Left hindlimb (tissue), 1 donor: Measurements from ENCODE around the gene LAMB3.
"Not testable (repeated sequence)": the region's sequence is repeated elsewhere in the genome, so short reads cannot be mapped to it uniquely, and the experiment has no call there.

Experiments
- DNase-seq: peaks from one replicate; pipeline ENCODE4 v3.0.0-alpha.2; 2018

LAMB3 gene

GRCh38 chr1:209652121-209652735, at the start of gene LAMB3:
Gene LAMB3 (minus strand): TSS chr1:209652425. CDS start chr1:209650944, 1,481 bp downstream.
- no peak for DNase-seq

DNA sequence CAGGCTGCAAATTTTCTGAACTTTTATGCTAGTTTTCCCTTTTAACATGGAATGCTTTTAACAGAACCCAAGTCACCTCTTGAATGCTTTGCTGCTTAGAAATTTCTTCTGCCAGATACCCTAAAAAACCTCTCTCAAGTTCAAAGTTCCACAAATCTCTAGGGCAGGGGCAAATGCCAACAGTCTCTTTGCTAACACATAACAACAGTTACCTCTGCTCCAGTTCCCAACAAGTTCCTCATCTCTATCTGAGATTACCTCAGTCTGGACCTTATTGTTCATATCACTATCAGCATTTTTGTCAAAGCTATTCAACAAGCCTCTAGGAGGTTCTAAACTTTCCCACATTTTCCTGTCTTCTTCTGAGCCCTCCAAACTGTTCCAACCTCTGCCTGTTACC, 48.5 kb upstream of the LAMB3 start:
- DNase-seq, result not testable (repeated sequence)

- no peak for DNase-seq
Observed at GRCh38 chr1:209697126-209697525, 44.9 kb upstream of the LAMB3 start.

GRCh38 chr1:209696673-209697072, 44.4 kb upstream of the LAMB3 start:
- no peak for DNase-seq

GRCh38 chr1:209692745-209693504, 40.7 kb upstream of the LAMB3 start:
- DNase-seq, result peak; percentile 69

DNA sequence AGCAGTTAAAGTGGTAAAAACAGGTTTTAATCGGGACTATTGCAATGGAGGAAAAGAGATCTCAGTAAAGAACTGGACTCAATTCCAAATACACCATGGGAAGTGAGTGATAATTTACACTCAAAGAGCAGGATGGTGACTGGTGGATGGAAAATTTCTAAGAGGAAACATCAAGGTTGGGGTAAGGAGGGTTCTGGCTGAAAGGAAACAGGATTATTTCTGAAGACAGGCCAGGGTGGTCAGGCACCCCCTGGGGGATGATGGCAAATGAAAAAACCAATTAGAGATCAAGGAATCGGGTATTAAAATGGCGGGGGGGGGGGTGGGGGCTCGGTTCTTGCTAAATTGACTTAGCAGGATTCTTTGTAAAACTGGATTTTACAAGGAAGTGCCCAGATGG, 40.1 kb upstream of the LAMB3 start:
- no peak for DNase-seq

GRCh38 chr1:209691237-209691636, 39.0 kb upstream of the LAMB3 start:
- DNase-seq, result no peak

- no peak for DNase-seq
Observed at GRCh38 chr1:209689477-209689876, 37.3 kb upstream of the LAMB3 start.

GRCh38 chr1:209688746-209689234, 36.6 kb upstream of the LAMB3 start:
- DNase-seq, result peak; percentile 40

DNA sequence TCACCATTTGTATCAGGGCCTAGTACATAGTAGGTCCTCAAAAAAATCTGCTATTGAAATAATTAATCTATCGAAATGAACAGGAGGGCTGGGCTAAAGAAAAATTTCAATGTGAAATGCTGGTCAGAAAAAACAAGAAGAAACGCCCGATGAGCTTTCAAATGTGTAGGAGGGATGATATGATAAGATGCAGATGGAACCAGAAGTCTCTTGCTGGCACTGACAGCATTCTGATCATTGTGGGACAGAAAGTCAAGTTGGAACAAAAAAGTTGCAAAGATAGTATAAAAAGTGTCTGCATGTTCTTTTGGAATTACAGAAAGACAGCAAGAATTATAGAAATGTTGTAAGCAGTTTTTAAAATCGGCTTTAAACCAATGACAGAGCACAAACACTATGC, 34.1 kb upstream of the LAMB3 start:
- DNase-seq, result no peak

DNA sequence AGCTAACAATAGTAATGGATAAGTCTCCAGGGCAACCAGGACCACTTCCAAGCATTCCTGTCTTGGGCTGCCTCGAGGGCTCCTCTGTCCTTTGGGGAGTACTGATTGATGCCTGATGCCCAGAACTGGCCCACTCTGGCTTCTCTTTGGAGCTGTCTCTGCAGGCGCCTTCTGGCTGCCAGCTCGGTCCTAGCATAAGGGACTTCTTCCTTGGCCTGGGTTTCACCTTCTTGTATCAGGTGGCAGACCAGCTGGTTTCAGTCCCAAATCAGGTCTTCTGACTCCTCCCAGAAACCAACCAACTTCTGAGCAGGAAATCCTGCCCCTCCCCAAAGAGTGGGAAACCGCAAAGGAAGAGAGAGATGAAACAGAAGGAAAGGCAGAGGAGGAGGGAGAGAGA, 33.6 kb upstream of the LAMB3 start:
- no peak for DNase-seq

- no peak for DNase-seq
Observed at GRCh38 chr1:209678981-209679539, 26.8 kb upstream of the LAMB3 start.

DNA sequence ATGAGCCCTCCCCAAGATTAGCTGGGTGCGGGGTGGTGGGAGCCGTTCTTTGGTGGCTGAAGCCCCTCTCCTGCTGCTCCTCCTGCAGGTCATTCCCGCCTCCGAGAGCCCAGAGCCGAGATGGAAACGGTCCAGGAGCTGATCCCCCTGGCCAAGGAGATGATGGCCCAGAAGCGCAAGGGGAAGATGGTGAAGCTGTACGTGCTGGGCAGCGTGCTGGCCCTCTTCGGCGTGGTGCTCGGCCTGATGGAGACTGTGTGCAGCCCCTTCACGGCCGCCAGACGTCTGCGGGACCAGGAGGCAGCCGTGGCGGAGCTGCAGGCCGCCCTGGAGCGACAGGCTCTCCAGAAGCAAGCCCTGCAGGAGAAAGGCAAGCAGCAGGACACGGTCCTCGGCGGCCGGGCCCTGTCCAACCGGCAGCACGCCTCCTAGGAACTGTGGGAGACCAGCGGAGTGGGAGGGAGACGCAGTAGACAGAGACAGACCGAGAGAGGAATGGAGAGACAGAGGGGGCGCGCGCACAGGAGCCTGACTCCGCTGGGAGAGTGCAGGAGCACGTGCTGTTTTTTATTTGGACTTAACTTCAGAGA, 23.4 kb upstream of the LAMB3 start:
- DNase-seq, result peak; percentile 58

DNA sequence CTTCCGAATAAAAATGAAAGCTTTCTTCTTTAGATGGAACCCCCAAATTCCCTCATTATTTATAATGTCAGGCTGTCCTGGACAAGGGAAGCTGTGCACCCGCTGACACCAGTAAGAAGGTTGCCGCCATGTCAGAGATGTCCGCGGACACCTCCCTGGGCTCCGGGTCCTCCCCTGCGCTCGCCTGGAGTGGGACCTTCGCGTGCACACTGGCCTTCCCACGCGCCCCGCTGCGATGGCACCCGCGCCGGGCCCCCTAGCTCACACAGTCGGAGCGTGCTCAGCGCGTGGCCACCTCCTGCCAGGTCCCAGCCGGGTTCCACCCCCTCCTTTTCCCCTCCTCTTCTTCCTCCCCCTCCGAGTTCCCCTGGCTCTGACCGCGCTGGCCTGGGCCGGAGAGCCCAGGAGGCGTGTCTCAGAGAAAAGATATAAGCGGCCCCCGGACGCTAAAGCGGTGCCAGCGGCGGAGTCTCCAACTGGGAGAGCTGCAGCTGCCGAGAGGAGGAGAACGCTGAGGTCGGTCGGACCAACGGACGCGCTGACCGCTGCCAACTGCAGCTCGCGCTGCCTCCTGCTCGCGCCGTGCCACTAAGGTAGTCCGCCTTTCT, 22.8 kb upstream of the LAMB3 start, which contains the start of gene G0S2:
G0S2 (plus strand) TSS at position 456 of the 608 bp plus-strand sequence. CDS start 273 bp downstream, outside the sequence.
- DNase-seq, result peak; percentile 83

- DNase-seq, result no peak
Observed at GRCh38 chr1:209673631-209674417, 21.6 kb upstream of the LAMB3 start.

DNA sequence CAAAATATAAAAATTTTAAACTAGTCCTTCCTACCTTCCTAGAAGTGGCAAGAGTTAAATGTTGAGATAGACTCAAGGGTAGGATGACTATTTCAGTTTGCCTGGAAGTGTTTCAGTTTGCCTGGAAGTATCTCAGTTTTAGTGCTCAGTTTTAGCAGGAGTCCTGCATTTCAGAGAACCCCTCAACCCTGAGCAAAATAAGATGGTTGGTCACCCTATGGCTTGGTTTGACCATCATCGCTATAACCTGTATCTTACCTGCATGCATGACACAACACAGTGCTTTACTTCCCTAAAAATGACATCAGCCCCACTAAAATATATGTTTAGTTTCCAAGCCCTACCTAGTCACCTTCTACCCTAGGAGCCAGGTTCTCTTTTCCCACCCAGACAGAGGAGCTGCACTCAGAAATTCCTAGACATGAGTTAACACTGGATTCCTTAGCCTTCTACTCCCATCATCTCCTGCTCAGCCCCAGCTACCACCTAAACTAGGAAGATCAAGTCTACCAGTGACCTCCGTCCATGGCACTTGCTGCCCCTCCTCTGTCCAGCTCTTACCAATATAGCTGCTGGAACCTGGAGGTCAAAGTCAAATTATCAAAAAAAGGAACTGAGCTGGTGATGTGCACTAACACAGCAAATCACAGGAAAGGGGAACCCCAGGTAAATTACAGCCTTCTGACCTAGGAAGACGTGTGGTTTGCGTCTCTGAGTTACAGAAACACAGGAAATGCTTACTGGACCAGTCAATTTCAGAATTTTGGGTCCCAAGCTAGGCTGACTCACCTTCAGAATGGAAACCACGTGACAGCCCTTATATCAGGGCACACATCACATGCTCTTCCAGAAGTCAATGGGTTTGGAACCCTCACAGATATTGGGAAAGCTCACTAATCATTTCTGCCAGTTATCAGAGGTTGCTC, 20.7 kb upstream of the LAMB3 start:
- DNase-seq, result no peak

- DNase-seq, result no peak
Observed at GRCh38 chr1:209670441-209671082, 18.3 kb upstream of the LAMB3 start.

DNA sequence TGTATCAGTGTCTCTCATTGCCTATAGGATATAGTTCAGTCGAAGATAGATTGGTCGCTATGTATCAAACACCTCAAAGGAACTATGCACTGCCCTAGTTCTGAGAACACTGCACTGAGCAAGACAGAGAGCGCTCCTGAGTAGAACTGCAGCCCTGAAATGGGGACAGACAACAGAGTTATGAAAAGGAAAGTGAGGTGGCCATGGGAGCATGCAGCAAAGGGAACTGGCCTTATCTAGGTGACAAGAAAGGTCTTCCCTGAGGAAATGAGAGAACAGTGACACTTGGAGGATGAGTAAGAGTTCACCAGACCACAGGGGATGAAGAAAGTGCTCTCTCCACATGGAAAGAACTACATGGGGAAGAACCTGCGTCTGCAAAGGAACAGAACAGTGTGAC, 15.5 kb upstream of the LAMB3 start:
- DNase-seq, result no peak

DNA sequence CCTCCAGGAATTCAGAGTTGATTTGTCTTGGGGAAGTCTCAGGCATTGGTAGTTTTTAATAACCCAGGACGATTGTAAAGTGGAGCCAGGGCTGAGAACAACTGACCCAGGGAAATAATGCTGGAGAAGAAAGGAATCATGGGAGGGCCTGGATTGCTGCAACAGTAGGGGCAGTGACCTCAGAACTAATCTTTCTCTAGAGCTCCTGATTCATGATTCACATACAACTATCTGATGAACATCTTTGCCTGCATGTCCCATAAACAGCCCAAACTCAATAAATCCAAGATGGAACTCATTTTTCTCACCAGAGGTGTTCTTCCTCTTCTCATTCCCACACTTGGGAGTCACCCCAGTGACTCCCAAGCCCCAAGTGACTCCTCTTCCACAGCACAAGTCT, 14.9 kb upstream of the LAMB3 start:
- DNase-seq, result no peak

- no peak for DNase-seq
Observed at GRCh38 chr1:209662879-209663327, 10.7 kb upstream of the LAMB3 start.
